HG03571 (cell line): Measurements from ENCODE around the gene ADAMTSL2.

Source experiments
- ATAC-seq: cut with Tn5 transposase; IDR thresholded peaks from one replicate; pipeline ENCODE4 v1.9.1; 2021; ENCODE audit not compliant: unreplicated experiment

Gene ADAMTSL2

DNA sequence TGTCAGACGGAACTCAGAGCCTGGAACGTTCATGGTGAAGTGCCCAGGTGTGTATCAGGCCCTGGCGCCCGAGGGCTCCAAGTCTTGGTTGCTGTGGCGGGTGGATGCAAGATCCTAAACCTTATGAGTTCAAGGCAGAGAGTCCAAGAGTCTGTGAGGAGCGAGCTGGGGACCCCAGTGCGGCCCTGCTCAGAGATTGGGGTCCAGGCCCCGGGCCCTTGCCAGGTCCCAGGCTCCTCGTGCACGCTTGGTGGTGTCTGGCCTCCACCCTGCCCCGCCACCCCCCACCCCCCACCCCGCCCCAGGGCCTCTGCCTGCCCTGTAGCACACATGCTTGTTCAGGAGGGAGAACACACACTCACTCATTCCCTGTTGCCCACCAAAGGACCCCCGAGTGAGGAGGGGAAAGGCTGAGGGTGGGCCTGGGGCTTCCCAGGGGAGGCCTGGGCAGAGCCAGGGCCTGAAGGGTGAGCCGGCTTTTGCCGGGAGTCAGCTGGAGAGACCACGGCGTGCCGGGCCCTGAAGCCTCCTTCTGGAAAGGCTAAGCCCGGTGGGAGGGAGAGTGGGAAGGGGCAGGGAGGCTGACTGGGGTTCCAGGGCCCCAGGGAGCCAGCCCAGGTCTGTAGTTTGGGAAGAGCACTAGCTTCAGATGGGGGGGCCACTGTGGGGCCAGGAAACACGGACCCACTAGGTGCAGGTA is 37.5 kb downstream of the ADAMTSL2 start:
- no peak for ATAC-seq

- no peak for ATAC-seq
These were observed 38.4 kb downstream of the ADAMTSL2 start for GRCh38 chr9:133572821-133573361.

DNA sequence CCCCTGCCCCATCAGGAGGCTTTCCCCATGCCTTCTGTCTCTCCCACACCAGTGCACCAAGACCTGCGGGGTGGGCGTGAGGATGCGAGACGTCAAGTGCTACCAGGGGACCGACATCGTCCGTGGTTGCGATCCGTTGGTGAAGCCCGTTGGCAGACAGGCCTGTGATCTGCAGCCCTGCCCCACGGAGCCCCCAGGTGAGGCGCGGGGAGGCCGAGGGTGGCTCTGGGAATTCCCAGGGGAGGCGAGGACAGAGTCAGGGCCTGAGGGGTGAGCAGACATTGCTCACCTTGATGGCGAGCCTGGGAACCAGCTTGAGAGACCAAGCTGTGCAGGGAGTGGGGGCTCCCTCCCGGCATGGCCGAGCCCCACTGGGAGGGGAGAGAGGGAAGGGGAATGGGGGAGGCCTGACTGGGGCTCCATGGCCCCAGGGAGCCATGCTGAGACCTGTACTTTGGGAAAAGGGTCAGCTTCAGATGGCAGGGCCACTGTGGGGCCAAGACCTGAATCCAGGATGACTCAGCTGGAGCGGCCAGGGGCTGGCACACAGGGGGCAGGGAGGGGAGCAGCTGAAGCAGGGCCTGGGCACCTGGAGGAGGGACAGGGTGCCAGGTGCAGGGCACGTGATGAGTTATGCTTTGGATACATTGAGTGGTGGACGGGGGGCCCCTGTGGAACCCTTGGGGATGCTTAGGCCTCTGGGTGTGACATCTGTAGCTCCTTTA is 39.4 kb downstream of the ADAMTSL2 start:
- no peak for ATAC-seq

DNA sequence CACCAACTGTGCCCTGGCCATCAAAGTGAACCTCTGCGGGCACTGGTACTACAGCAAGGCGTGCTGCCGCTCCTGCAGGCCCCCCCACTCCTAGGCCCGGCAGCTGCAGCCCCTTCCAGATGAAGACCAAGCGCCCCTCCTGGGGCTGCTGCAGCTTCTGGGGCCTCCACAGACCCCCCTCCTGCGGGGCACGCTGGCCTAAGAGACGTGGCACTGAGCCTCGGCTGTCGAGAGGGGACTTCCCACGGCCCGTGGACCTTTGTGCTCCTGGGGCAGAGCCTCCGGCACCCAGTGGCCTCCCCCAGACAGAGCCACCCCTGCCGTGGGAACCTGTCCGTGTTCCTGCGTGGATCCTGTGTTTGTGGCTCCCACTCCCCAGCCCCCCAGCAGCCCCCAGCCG is 40.3 kb downstream of the ADAMTSL2 start:
- no peak for ATAC-seq

DNA sequence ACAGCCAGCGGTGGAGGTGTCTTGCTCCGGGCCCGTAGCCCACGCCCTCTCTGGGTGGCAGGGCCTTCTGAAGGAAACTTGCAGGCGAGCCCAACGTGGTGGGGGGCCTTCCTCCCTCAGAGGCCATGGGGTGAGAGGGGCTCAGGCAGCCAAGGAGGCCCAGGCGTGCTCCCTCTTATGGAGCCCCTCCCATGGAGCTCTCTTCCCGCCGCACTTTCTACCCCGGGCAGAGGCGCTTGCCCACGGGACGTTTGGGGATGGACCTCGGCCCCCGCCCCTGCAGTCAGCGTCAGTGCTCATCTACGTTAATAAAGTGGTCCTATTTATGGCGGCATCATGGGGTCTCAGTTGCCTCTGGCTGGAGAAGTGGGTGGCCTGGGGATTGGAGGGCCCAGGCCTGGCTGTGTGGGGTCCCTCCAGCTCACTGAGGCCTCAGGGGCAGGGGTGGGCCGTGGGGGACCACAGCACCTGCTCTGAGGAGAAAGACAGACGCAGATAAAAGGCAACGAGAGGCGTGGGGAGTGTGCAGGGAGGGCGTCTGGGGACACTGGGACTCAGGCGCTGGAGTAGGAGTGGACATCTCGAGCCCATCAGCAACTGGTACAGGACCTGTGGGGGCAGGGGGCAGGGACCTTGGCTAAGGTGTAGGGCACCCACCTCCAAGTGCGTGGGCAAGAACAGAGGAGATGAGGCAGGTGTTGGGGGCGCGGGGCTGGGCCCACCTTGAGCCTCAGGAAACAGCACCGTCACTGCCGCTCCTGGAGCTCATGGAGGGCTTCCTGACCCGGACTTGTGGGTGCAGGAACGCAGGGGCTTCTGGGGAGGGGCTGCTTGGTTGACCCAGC is 40.9 kb downstream of the ADAMTSL2 start:
- no peak for ATAC-seq

DNA sequence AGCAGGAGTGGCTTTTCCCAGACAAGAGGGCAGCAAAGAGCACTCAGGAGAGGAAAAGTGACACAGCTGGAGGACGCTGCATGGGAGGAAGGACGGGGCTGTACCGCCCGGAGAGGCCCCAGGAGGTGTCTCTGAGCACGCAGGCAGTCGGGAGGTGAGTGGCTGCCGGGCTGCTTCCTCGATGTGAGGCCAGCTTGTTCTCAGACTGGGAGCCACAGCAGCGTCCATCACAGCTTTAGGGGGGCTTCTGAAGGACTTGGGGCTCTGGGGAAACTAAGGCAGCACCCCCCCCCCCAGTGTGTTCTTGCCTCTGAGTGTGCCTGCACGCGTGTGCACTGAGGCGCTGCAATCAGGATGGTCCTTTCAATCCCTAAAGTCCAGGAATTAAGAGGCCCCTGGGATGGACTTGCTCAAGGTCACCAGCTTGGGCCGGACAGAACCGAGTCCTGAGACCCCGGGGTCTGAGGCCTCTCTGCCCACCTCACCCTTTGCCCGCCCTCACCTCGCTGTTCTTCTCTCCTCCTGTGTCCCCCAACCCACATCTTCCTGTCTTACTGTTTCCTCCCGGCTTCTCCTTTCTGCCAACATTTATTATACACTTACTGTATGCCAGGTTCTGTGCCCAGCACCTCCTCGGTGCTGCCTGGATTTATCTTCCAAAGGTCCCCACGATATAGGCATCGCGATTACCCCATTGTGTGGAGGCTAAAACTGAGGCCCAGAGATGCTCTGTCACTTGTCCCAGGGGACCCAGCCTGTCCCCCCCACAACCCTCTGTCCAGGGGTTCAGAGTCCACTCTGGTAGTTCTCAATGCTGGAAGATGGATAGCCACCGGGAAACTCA is 41.7 kb downstream of the ADAMTSL2 start:
- ATAC-seq, result no peak

DNA sequence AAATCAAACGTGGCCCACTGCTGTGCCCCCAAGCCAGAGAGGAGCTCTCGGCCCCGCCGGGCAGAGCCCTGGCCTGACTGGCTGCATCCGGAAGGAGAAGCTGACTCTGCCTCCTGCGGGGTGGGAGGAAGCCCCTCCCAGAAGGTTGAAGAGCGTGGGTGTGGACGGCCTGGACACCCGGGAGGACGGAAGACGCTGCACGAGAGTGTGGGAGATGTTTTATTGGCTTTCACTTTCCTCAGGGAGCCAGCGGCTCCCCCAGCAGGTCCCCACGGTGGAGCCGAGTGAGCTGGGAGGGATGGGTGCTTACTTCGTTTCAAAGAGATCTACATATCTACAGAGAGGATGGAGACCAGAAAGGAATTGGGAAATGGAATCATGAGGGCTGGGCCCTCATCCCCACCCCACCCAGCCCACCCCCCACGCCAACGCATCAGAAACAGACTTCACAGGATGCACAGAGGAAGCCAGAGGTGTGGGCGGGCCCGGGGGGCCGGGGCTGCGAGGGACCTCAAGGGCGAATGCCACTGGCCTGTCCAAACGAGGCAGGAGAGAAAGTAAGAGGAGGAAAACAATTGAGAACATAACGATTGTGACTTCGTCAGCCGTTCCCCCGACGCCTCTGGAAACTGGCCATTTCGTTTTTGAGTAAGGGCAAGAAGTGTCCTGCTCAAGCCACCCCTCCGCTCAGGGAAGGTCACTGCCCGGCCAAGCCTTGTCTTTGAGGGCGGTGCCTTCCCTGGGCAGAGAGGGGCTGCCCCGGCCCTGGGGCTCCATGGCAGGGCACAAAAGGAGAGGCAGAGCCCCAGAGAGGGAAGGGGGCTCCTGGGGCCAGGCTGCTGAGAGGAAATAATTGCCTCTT is 42.6 kb downstream of the ADAMTSL2 start:
- ATAC-seq, result no peak

- no peak for ATAC-seq
These were observed 43.2 kb downstream of the ADAMTSL2 start for GRCh38 chr9:133577737-133578112.

- no peak for ATAC-seq
These were observed 44.3 kb downstream of the ADAMTSL2 start for GRCh38 chr9:133578524-133579441.

GRCh38 chr9:133579601-133580418 is 45.3 kb downstream of the ADAMTSL2 start:
- ATAC-seq, result no peak

DNA sequence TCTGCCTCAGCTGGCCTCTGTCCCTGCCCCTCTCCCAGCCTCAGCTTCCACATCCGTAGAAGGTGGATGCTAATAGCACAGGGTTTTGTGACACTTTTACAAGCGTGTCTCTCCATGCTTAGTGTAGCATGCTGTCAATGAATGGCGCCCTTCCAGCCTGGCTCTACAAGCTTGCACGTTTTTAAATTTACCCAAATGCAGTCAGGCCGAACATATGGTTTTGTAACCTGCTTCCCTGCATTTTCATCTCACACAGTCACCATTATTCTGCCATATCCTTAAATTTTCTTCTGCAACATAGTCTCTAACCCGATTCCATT is 45.9 kb downstream of the ADAMTSL2 start:
- ATAC-seq, result no peak

GRCh38 chr9:133581011-133581410 is 46.5 kb downstream of the ADAMTSL2 start:
- no peak for ATAC-seq

DNA sequence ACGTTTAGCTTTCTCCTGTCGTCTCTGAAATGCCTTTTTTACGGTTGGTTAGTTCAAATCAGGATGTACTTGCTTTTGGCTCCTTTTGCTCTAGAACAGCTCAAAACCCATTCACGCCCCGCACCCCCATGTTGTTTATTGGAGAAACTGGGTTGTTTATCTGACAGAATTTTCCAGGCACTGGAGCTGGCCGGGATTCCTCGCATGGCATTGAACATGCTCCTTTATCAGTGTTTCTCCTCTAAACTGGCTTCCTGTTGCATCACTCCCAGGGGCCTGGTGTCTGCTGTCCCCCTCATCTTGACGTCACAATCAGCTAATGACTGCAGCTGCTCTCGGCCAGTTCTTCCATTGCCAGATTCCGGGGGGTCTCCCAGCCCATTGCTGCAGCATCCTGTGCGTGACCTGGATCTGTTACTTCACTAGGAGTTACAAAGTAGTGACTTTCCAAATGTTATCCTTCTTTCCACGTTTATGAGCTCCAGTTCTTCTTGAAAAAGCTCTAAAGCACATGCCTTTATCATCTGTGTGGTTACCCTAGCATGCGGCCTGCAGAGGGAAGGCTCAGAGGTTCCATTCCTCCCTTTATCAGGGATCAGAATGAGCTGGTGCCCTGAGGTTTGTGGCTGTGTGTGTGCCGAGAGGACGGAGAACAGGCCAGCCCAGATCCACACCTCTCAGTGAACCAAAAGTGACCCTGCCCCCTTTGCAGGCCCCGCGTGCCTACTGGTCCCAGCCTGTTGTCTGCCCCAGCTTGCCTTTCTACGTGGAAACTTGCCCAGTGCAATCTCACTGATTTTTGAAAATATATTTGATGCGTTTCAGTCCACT is 47.2 kb downstream of the ADAMTSL2 start:
- ATAC-seq, result no peak

GRCh38 chr9:133582501-133583045 is 48.1 kb downstream of the ADAMTSL2 start:
- ATAC-seq, result no peak

DNA sequence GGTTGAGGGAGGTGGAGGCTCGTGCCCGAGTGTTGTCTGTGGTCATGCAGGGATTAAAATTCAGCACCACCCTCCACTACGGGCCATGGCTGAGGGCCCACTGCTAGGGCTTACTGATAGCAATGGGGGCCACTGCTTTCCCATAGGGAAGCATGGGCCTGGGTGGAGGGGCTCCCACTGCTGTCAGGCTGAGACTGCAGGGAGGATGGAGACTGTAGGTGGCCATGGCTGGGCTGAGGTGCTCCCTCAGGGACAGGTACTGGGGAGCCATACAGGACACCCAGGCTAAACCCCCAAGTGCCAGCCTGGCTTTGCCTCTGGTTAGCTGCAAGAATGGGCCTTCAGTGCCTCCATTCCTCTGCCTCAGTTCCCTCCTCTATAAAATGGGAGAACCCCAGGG is 48.6 kb downstream of the ADAMTSL2 start:
- ATAC-seq, result no peak

- ATAC-seq, result no peak
These were observed 49.1 kb downstream of the ADAMTSL2 start for GRCh38 chr9:133583586-133583985.

DNA sequence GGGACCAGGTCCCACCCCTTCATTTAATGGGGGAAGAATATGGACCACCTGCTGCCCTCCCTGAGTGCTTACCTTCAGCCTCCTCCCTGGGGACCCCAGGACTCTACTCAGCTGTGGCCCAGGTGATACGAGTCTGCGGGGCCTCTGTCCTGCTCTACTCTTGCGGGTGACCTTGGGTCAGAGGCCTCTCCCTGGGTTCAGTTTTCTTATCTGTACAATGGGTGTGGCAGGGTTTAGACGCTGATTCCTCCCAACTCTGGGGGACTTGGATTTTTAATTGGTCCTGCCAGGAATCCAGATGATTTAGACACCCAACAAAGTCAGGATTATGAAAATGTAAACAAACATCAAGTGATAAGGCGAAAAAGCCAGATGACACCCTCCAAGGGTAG is 49.7 kb downstream of the ADAMTSL2 start:
- no peak for ATAC-seq
